HepG2 (cell line): ENCODE results near the gene ZNF17. TPM values are rescaled to one million over a fixed set of nuclear protein-coding genes. Genes with fewer than 3 reads are reported as not detected.

Experiments
- ASH2L ChIP-seq: fragments of 300-600, 200-600 bp; sonication (generic); IDR thresholded peaks from 2 replicates; pipeline ENCODE4 v1.7.0; 2017; ENCODE audit warnings: low read depth, mild to moderate bottlenecking, moderate library complexity, mixed read lengths, low read length; ENCODE audit not compliant: insufficient read length
- DRAP1 ChIP-seq: IDR thresholded peaks from 2 replicates; pipeline ENCODE4 v1.6.1; 2016; ENCODE audit warnings: missing genetic modification reagents, missing compliant biosample characterization
- GATAD1 ChIP-seq: IDR thresholded peaks from 2 replicates; pipeline ENCODE4 v1.6.1; 2016; ENCODE audit warnings: missing genetic modification reagents, missing compliant biosample characterization
- HDAC1 ChIP-seq: sonication (generic); formaldehyde crosslinking; IDR thresholded peaks from 2 replicates; pipeline ENCODE4 v1.5.1; 2020; ENCODE audit warnings: mild to moderate bottlenecking, missing genetic modification reagents
- MIER3 ChIP-seq: IDR thresholded peaks from 2 replicates; pipeline ENCODE4 v1.6.1; 2016; ENCODE audit warnings: missing compliant biosample characterization, borderline replicate concordance
- NR2F6 ChIP-seq, 2 experiments: IDR thresholded peaks; 2 replicates each; pipeline ENCODE4 v1.6.1; 2016; ENCODE audit warnings: antibody characterized with exemption in 1 of 2, mild to moderate bottlenecking in 1 of 2
- POGZ ChIP-seq: sonication (generic); formaldehyde crosslinking; IDR thresholded peaks from 2 replicates; pipeline ENCODE4 v1.4.0; 2020; ENCODE audit warnings: mild to moderate bottlenecking, missing genetic modification reagents
- RCOR2 ChIP-seq: IDR thresholded peaks from 2 replicates; pipeline ENCODE4 v1.6.1; 2016; ENCODE audit warnings: missing biosample characterization, missing genetic modification reagents
- RFX5 ChIP-seq: IDR thresholded peaks from 2 replicates; pipeline ENCODE4 v1.6.1; 2011; ENCODE audit warnings: low read depth, low read length, improper control_type of control experiment
- STAG1 ChIP-seq: sonication (generic); formaldehyde crosslinking; IDR thresholded peaks from 2 replicates; pipeline ENCODE4 v1.4.0; 2020; ENCODE audit warnings: missing genetic modification reagents
- ZBTB26 ChIP-seq: IDR thresholded peaks from 2 replicates; pipeline ENCODE4 v1.6.1; 2016; ENCODE audit warnings: missing compliant biosample characterization, missing genetic modification reagents, borderline replicate concordance
- ZNF234 ChIP-seq: sonication (generic); formaldehyde crosslinking; conservative IDR thresholded peaks from 2 replicates; pipeline ENCODE4 v1.5.1; 2020; ENCODE audit warnings: mild to moderate bottlenecking, missing genetic modification reagents
- ZNF253 ChIP-seq: sonication (generic); formaldehyde crosslinking; IDR thresholded peaks from 2 replicates; pipeline ENCODE4 v1.8.0; 2022; ENCODE audit warnings: mild to moderate bottlenecking, missing genetic modification reagents, borderline replicate concordance
- ZNF329 ChIP-seq: sonication (generic); formaldehyde crosslinking; IDR thresholded peaks from 2 replicates; pipeline ENCODE4 v1.9.0; 2021; ENCODE audit warnings: low read depth, mild to moderate bottlenecking, missing genetic modification reagents
- ZNF607 ChIP-seq: sonication (generic); formaldehyde crosslinking; IDR thresholded peaks from 2 replicates; pipeline ENCODE4 v1.5.1; 2020; ENCODE audit warnings: missing genetic modification reagents, mild to moderate bottlenecking, borderline replicate concordance
- ZNF772 ChIP-seq: sonication (generic); formaldehyde crosslinking; IDR thresholded peaks from 2 replicates; pipeline ENCODE4 v1.5.0; 2020; ENCODE audit warnings: mild to moderate bottlenecking, missing genetic modification reagents
- polyA plus RNA-seq, 8 experiments: library from polyadenylated mRNA; depleted of rRNA in 3 of 8; stranded (reverse) in 7 of 8; unstranded in 1 of 8; fragments of >200 nt; fragmentation: Illumina TruSeq in 4 of 8; extraction: Trizol in 4 of 8; gene quantifications; 2 replicates each; pipeline versions ENCODE4 v1.2.1 to v1.2.3, GENCODE V29; 2011 to 2016; ENCODE audit warnings: low read depth in 4 of 8, missing spikeins in 1 of 8, mixed read lengths in 1 of 8; ENCODE audit not compliant: insufficient read depth in 1 of 8
- total RNA-seq, 5 experiments: library from RNA; depleted of rRNA; stranded (reverse); fragments of >200 nt; fragmentation: Illumina TruSeq; extraction: Trizol; gene quantifications; 2 replicates each; pipeline ENCODE4 v1.2.3, GENCODE V29; 2016; ENCODE audit warnings: low read depth in 1 of 5
- TF ChIP-seq, protein P1 (sequence below): sonication (generic); formaldehyde crosslinking; IDR thresholded peaks from 2 replicates; pipeline ENCODE4 v1.4.0; 2020; ENCODE audit warnings: missing genetic modification reagents, borderline replicate concordance
- TF ChIP-seq, protein P2 (sequence below): sonication (generic); formaldehyde crosslinking; IDR thresholded peaks from 2 replicates; pipeline ENCODE4 v1.4.0; 2020; ENCODE audit warnings: missing genetic modification reagents, borderline replicate concordance
- TF ChIP-seq, protein P3 (sequence below): IDR thresholded peaks from 2 replicates; pipeline ENCODE4 v1.6.1; 2012; ENCODE audit warnings: low read depth, low read length, improper control_type of control experiment

Gene ZNF17
- total and polyA plus RNA-seq, 2 of the 13 experiments (the other 11 are each of a cell fraction or from before 2014, with no cell fraction given), result 3.7 to 10.1 TPM

DNA sequence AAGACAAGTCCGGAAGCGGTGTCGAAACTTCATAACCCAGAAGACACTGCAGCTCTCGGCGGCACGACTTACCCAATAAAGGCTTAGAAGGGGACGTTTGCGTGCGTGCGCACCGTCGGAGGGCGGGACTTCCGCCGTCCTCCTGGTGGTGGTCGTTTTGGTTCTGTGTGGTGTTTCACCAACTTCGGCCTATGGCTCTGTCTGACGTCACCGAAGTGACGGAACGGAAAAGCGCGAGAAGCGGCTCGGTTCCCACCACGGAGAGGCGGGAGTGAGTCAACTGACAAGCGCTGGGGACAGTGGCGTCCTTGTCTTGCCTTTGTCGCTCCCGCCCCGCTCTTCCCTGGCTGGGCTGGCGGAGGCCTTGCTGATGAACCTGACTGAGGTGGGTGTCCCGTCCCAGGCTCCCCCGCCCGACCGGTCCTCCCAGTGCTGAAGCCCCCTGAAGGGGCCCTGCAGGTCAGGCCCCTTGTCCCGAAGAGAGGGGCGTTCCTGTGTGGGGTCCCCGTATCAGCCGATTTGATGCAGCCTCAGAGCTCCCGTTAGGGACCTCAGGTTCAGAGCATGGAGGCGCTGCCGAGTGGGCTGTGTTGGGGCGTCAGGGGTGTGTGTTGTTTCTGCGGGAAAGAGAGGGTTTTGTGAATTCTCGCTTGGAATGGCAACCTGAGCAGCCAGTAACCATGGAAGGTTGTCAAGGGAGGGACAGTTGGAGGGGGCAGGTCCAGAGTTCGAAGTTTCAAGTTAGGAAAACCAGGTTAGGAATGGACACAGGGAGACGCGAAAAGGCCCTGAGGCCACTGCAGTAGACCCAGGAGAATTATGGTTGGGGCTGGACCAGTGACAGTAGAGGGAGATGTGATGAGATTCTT, 21.0 kb upstream of the ZNF17 start, which contains the start of gene ZNF548 (continued):
- TF ChIP-seq, protein P1, sequence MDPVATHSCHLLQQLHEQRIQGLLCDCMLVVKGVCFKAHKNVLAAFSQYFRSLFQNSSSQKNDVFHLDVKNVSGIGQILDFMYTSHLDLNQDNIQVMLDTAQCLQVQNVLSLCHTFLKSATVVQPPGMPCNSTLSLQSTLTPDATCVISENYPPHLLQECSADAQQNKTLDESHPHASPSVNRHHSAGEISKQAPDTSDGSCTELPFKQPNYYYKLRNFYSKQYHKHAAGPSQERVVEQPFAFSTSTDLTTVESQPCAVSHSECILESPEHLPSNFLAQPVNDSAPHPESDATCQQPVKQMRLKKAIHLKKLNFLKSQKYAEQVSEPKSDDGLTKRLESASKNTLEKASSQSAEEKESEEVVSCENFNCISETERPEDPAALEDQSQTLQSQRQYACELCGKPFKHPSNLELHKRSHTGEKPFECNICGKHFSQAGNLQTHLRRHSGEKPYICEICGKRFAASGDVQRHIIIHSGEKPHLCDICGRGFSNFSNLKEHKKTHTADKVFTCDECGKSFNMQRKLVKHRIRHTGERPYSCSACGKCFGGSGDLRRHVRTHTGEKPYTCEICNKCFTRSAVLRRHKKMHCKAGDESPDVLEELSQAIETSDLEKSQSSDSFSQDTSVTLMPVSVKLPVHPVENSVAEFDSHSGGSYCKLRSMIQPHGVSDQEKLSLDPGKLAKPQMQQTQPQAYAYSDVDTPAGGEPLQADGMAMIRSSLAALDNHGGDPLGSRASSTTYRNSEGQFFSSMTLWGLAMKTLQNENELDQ (CRISPR knock-in tag), result no peak
- TF ChIP-seq, protein P2, sequence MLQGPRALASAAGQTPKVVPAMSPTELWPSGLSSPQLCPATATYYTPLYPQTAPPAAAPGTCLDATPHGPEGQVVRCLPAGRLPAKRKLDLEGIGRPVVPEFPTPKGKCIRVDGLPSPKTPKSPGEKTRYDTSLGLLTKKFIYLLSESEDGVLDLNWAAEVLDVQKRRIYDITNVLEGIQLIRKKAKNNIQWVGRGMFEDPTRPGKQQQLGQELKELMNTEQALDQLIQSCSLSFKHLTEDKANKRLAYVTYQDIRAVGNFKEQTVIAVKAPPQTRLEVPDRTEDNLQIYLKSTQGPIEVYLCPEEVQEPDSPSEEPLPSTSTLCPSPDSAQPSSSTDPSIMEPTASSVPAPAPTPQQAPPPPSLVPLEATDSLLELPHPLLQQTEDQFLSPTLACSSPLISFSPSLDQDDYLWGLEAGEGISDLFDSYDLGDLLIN (CRISPR knock-in tag), result no peak
- no peak for TF ChIP-seq ZNF329 (CRISPR knock-in tag)
- TF ChIP-seq ASH2L, result peak; percentile 70
- 0 out of 2 replicates have a peak, but pooled peaks have one; percentile 27 for TF ChIP-seq ZNF772 (CRISPR knock-in tag)
- TF ChIP-seq RFX5, result peak; percentile 10; the same call in 1 of the 2 replicates
- TF ChIP-seq, protein P3, sequence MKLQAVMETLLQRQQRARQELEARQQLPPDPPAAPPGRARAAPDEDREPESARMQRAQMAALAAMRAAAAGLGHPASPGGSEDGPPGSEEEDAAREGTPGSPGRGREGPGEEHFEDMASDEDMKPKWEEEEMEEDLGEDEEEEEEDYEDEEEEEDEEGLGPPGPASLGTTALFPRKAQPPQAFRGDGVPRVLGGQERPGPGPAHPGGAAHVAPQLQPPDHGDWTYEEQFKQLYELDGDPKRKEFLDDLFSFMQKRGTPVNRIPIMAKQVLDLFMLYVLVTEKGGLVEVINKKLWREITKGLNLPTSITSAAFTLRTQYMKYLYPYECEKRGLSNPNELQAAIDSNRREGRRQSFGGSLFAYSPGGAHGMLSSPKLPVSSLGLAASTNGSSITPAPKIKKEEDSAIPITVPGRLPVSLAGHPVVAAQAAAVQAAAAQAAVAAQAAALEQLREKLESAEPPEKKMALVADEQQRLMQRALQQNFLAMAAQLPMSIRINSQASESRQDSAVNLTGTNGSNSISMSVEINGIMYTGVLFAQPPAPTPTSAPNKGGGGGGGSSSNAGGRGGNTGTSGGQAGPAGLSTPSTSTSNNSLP, result peak; percentile 61
- TF ChIP-seq ZNF607 (CRISPR knock-in tag), result 0 out of 2 replicates have a peak, but pooled peaks have one; percentile 39
- TF ChIP-seq GATAD1 (CRISPR knock-in tag), result peak; percentile 94
- peak; percentile 44; the same call in 1 of the 2 replicates for TF ChIP-seq ZBTB26 (CRISPR knock-in tag)
- peak; percentile 94 for TF ChIP-seq MIER3 (CRISPR knock-in tag)
- peak; percentile 63 for TF ChIP-seq HDAC1 (CRISPR knock-in tag)
- peak; percentile 89 for TF ChIP-seq POGZ (CRISPR knock-in tag)
- TF ChIP-seq STAG1 (CRISPR knock-in tag), result no peak
- TF ChIP-seq RCOR2, result peak; percentile 36; the same call in 1 of the 2 replicates
- TF ChIP-seq ZNF234 (CRISPR knock-in tag), result 0 out of 2 replicates have a peak, but pooled peaks have one; percentile 24
- no peak for TF ChIP-seq NR2F6 (IDR thresholded peaks at IDR 0.05)
- TF ChIP-seq NR2F6 (CRISPR knock-in tag; IDR thresholded peaks at IDR 0.05), result peak; percentile 31; the same call in 1 of the 2 replicates
- TF ChIP-seq ZNF253 (CRISPR knock-in tag), result no peak
- peak; percentile 51; the same call in 1 of the 2 replicates for TF ChIP-seq DRAP1 (CRISPR knock-in tag)
